Effector memory CD4-positive, alpha-beta T cell (primary cell): ENCODE data around the gene FBXL16.
"Not testable (repeated sequence)": the region's sequence is repeated elsewhere in the genome, so short reads cannot be mapped to it uniquely, and the experiment has no call there.

Experiments used
- DNase-seq, 3 donors: peaks; one replicate each; pipeline ENCODE4 v3.0.0-alpha.2; 2020
- H3K27ac ChIP-seq: 2 replicates; pipeline ENCODE4 v1.7.0; 2013; ENCODE audit warnings: mild to moderate bottlenecking, low read length, moderate library complexity; ENCODE audit not compliant: insufficient read depth, poor library complexity, severe bottlenecking
- H3K27me3 ChIP-seq: replicated peaks from 2 replicates; pipeline ENCODE4 v1.7.0; 2013; ENCODE audit warnings: mild to moderate bottlenecking, low read length; ENCODE audit not compliant: insufficient read depth, control insufficient read depth, poor library complexity, severe bottlenecking
- H3K36me3 ChIP-seq: 2 replicates; pipeline ENCODE4 v1.7.0; 2013; ENCODE audit warnings: mild to moderate bottlenecking, low read length, moderate library complexity; ENCODE audit not compliant: control insufficient read depth, insufficient read depth
- H3K4me1 ChIP-seq: 2 replicates; pipeline ENCODE4 v1.7.0; 2013; ENCODE audit warnings: low read length, mild to moderate bottlenecking; ENCODE audit not compliant: control insufficient read depth, insufficient read depth, poor library complexity, severe bottlenecking
- H3K4me3 ChIP-seq: 2 replicates; pipeline ENCODE4 v1.7.0; 2013; ENCODE audit warnings: low read length, low read depth, mild to moderate bottlenecking; ENCODE audit not compliant: insufficient read depth, poor library complexity, severe bottlenecking
- H3K9me3 ChIP-seq: 2 replicates; pipeline ENCODE4 v1.7.0; 2013; ENCODE audit warnings: mild to moderate bottlenecking, low read length, moderate library complexity; ENCODE audit not compliant: control insufficient read depth
- total RNA-seq, 3 donors: gene quantifications; one replicate each; lab custom pipeline; 2026; lab: John Stamatoyannopoulos, UW

Gene FBXL16, protein sequence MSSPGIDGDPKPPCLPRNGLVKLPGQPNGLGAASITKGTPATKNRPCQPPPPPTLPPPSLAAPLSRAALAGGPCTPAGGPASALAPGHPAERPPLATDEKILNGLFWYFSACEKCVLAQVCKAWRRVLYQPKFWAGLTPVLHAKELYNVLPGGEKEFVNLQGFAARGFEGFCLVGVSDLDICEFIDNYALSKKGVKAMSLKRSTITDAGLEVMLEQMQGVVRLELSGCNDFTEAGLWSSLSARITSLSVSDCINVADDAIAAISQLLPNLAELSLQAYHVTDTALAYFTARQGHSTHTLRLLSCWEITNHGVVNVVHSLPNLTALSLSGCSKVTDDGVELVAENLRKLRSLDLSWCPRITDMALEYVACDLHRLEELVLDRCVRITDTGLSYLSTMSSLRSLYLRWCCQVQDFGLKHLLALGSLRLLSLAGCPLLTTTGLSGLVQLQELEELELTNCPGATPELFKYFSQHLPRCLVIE
- 10.4 to 25.0 (median 14.4) reads per million in 3 donors for total RNA-seq

- Histone ChIP-seq H3K27ac (no peak within 1 kb of the TSS), H3K4me1 (peaks cover 27% of the 10 kb centered on the region), H3K27me3 (peaks cover 69% of the 10 kb centered on the region), H3K4me3 (no peak within 1 kb of the TSS), H3K9me3 (no peaks in the 10 kb centered on the region), H3K36me3 (no peaks in the 10 kb centered on the region)
- no peak for DNase-seq
Observed at GRCh38 chr16:705431-706188, at the start of gene FBXL16. Gene FBXL16 (minus strand): TSS chr16:705801. CDS start chr16:697405, 8,396 bp downstream.

DNA sequence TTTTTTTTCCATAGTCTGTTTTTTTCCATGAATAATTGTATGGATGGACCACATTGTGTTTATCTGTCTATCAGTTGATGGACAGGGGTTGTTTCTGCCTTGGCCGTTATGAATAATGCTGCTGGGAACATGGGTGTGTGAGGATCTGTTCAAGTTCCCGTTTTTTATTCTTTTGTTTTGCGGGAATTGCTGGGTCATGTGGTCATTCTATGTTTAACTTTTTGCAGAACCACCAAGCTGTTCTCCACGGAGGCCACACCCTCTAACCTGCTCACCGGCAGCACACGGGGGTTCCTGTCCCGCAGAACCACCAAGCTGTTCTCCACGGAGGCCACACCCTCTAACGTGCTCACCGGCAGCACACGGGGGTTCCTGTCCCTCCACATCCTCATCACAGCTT, 49.1 kb upstream of the FBXL16 start:
- no peak for DNase-seq
- no peak overlapping the region for H3K4me3 ChIP-seq

DNA sequence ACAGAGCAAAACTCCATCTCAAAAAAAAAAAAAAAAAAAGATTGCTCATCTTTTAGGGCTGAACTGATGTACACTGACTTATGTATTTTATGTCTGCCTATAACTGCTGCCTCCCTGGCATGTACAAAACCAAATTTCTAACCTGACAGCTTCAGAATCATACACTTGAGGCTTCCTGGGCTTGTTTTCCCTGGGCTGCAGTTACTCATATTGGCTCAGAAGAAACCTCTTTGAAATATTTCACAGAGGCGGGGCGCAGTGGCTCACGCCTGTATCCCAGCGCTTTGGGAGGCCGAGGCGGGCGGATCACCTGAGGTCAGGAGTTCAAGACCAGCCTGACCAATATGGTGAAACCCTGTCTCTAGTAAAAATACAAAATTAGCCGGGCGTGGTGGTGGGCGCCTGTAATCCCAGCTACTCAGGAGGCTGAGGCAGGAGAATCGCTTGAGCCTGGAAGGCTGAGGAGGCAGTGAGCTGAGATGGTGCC, 48.6 kb upstream of the FBXL16 start:
- not testable (repeated sequence) for H3K4me3 ChIP-seq, H3K27me3 ChIP-seq, H3K4me1 ChIP-seq, DNase-seq, H3K27ac ChIP-seq, H3K9me3 ChIP-seq, H3K36me3 ChIP-seq

More for the DNA sequence above, 49.1 kb upstream of the FBXL16 start:
- no peaks in the 10 kb centered on the region for H3K27me3 ChIP-seq
- no peak overlapping the region for H3K27ac ChIP-seq
- H3K9me3 ChIP-seq, result no peaks in the 10 kb centered on the region
- H3K36me3 ChIP-seq, result no peaks in the 10 kb centered on the region
- no peaks in the 10 kb centered on the region for H3K4me1 ChIP-seq

DNA sequence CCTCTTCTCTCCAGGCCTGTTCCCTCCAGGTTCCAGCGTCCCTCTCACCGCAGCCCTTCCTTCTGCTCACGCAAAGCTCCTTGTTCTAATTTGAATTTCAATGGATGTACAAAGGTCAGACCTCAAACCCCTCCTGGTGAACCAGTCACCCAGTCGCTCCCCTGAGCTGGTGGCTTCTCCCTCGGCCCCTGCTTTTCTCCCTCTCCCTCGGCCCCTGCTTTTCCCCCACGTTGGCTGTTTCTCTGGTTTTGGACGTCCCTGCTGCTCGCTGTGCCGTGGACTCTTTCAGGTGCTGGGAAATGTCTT, 46.4 kb upstream of the FBXL16 start:
- Histone ChIP-seq H3K4me3 (no peak overlapping the region), H3K27me3 (no peaks in the 10 kb centered on the region), H3K27ac (no peak overlapping the region), H3K9me3 (no peaks in the 10 kb centered on the region), H3K36me3 (no peaks in the 10 kb centered on the region), H3K4me1 (no peaks in the 10 kb centered on the region)
- no peak for DNase-seq

GRCh38 chr16:751152-752006, 45.8 kb upstream of the FBXL16 start:
- DNase-seq, result no peak
- H3K27me3 ChIP-seq, result no peaks in the 10 kb centered on the region
- no peak overlapping the region for H3K4me3 ChIP-seq

DNA sequence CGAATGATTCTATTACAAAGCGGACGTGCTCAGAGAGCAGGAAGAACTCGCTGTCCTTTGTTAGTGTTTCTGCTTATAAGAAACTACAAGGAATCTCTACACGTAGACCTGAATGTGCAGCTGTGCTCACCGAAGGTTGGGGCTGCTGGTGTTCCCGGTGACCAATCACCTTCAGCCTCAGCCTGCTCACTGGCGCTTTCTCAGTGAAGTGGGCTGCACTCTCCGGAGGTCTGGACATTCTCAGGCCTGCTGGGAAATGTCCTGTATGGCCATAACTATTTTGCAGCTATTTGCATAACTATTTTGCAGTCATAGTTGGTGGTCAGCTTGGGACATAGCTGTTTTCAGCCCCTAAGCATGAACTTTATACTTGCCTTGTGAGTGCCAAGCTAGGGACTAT, 44.9 kb upstream of the FBXL16 start:
- DNase-seq, result no peak

More at GRCh38 chr16:751152-752006, 45.8 kb upstream of the FBXL16 start:
- Histone ChIP-seq H3K9me3 (no peaks in the 10 kb centered on the region), H3K36me3 (no peaks in the 10 kb centered on the region), H3K27ac (no peak overlapping the region), H3K4me1 (no peaks in the 10 kb centered on the region)

GRCh38 chr16:749010-749409, 43.4 kb upstream of the FBXL16 start:
- no peak for DNase-seq
- no peak overlapping the region for H3K27ac ChIP-seq

More for the DNA sequence above, 44.9 kb upstream of the FBXL16 start:
- Histone ChIP-seq H3K27me3 (no peaks in the 10 kb centered on the region), H3K4me3 (no peak overlapping the region), H3K9me3 (no peaks in the 10 kb centered on the region), H3K27ac (no peak overlapping the region), H3K4me1 (no peaks in the 10 kb centered on the region), H3K36me3 (no peaks in the 10 kb centered on the region)

DNA sequence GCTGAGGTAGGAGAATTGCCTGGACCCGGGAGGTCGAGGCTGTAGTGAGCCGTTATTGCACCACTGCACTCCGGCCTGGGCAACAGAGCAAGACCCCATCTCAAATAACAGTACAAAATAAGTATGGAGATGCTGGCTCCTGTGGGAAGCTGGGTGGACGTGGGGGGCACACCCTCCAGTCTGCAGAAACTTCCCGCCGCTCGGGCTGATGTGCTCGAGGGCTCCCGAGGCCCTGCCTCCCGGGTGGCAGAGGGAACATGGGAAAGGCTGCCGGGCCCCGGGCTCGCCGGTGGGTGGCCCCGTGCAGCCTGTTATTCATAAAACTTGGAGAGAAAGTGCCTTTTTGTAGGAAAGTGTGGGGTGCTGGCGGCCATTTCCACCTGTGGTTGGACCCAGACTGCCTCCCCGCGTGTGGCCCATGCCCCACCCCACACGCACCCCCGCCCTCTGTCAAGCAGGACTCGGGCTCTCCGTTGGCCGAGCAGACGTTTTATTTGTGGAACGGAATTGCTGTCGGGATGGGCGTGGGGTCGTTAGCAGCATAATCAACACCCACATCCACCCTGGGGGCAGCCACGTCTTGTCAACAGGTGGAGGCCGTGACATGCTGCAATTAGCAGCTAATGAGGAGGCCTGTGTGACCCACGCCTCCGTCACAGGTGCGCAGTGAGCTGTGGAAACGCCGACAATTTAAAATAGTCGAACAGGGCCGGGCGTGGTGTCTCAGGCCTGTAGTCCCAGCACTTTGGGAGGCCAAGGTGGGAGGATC, 42.6 kb upstream of the FBXL16 start:
- Histone ChIP-seq H3K36me3 (no peaks in the 10 kb centered on the region), H3K4me1 (no peaks in the 10 kb centered on the region), H3K27ac (no peak overlapping the region), H3K27me3 (no peaks in the 10 kb centered on the region), H3K9me3 (no peaks in the 10 kb centered on the region), H3K4me3 (no peak overlapping the region)
- DNase-seq, result no peak

More at GRCh38 chr16:749010-749409, 43.4 kb upstream of the FBXL16 start:
- H3K4me3 ChIP-seq, result no peak overlapping the region
- H3K4me1 ChIP-seq, result no peaks in the 10 kb centered on the region
- H3K27me3 ChIP-seq, result no peaks in the 10 kb centered on the region
- no peaks in the 10 kb centered on the region for H3K9me3 ChIP-seq
- H3K36me3 ChIP-seq, result no peaks in the 10 kb centered on the region

DNA sequence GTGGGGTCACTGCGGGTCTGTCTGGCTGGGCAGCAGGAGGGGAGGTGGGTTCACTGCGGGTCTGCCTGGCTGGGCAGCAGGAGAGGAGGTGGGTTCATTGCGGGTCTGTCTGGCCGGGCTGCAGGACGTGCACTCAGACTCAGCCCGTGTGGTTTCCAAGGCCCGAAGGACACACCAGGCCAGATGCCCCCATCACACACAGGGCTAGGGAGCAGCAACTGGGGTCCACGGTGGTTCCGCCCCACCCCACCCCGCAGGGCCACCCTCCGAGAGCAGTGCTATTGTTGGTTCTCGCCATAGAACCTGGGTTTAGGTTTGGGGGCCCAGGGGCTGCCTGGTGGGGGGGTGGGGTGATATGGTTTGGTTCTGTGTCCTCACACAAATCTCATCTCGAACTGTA, 41.0 kb upstream of the FBXL16 start:
- Histone ChIP-seq H3K4me1 (no peaks in the 10 kb centered on the region), H3K4me3 (no peak overlapping the region), H3K27ac (no peak overlapping the region), H3K9me3 (no peaks in the 10 kb centered on the region), H3K36me3 (no peaks in the 10 kb centered on the region), H3K27me3 (no peaks in the 10 kb centered on the region)
- DNase-seq, result no peak
